ENCODE results near the gene RNF222.
"Not testable (repeated sequence)": the region's sequence is repeated elsewhere in the genome, so short reads cannot be mapped to it uniquely, and the experiment has no call there.

The RNF222 gene

GRCh38 chr17:8377422-8377821 lies 20.2 kb downstream of the RNF222 start:
- no peak for DNase-seq

- DNase-seq: peak; percentile 94
Observed at GRCh38 chr17:8376271-8377067, 21.2 kb downstream of the RNF222 start, which contains the start of gene KRABD2. Gene KRABD2 (minus strand): TSS chr17:8376704.

GRCh38 chr17:8375738-8376259 lies 21.8 kb downstream of the RNF222 start:
- DNase-seq: peak; percentile 54

GRCh38 chr17:8373856-8374255 lies 23.8 kb downstream of the RNF222 start:
- DNase-seq: not testable (repeated sequence)

- DNase-seq: no peak
Observed at GRCh38 chr17:8372422-8372821, 25.2 kb downstream of the RNF222 start.

- DNase-seq: no peak
Observed at GRCh38 chr17:8371786-8372185, 25.8 kb downstream of the RNF222 start.

GRCh38 chr17:8369944-8370343 lies 27.7 kb downstream of the RNF222 start:
- DNase-seq: no peak

GRCh38 chr17:8368193-8368592 lies 29.4 kb downstream of the RNF222 start:
- no peak for DNase-seq

GRCh38 chr17:8366231-8366630 lies 31.4 kb downstream of the RNF222 start:
- no peak for DNase-seq

GRCh38 chr17:8365143-8365542 lies 32.5 kb downstream of the RNF222 start:
- no peak for DNase-seq

- DNase-seq: no peak
Observed at GRCh38 chr17:8362651-8363332, 34.8 kb downstream of the RNF222 start.

GRCh38 chr17:8360751-8361150 lies 36.9 kb downstream of the RNF222 start:
- no peak for DNase-seq

- no peak for DNase-seq
Observed at GRCh38 chr17:8360260-8360659, 37.4 kb downstream of the RNF222 start.

GRCh38 chr17:8359769-8360168 lies 37.9 kb downstream of the RNF222 start:
- DNase-seq: no peak

- no peak for DNase-seq
Observed at GRCh38 chr17:8357910-8358309, 39.7 kb downstream of the RNF222 start.

- DNase-seq: no peak
Observed at GRCh38 chr17:8354236-8354635, 43.4 kb downstream of the RNF222 start.

GRCh38 chr17:8353736-8354135 lies 43.9 kb downstream of the RNF222 start:
- no peak for DNase-seq

GRCh38 chr17:8350339-8350738 lies 47.3 kb downstream of the RNF222 start:
- DNase-seq: no peak

GRCh38 chr17:8347001-8347400 lies 50.6 kb downstream of the RNF222 start:
- DNase-seq: not testable (repeated sequence)

GRCh38 chr17:8345951-8346665 lies 51.5 kb downstream of the RNF222 start:
- DNase-seq: no peak

- DNase-seq: no peak
Observed at GRCh38 chr17:8345052-8345690, 52.5 kb downstream of the RNF222 start.

GRCh38 chr17:8341456-8341855 lies 56.2 kb downstream of the RNF222 start:
- no peak for DNase-seq
